CD14-positive monocyte (primary cell): ENCODE results near the gene RANBP17. TPM values are rescaled to one million over a fixed set of nuclear protein-coding genes. Genes with fewer than 3 reads are reported as not detected.
"Not testable (repeated sequence)": the region's sequence is repeated elsewhere in the genome, so short reads cannot be mapped to it uniquely, and the experiment has no call there.

ENCODE experiments used
- DNase-seq, 3 donors: peaks; one replicate each; pipeline ENCODE4 v3.0.0-alpha.2; 2011 to 2022
- H2AFZ ChIP-seq: 2 replicates; pipeline ENCODE4 v1.6.0; 2012; ENCODE audit warnings: mild to moderate bottlenecking, low read depth, low read length, inconsistent platforms; ENCODE audit not compliant: insufficient read depth, poor library complexity, severe bottlenecking
- H3K27ac ChIP-seq, 2 donors: 1 replicate in 1 of 2; 2 replicates in 1 of 2; pipeline ENCODE4 v1.5.1; 2012 to 2013; ENCODE audit warnings: low read length in 2 of 2, control low read depth in 1 of 2, inconsistent platforms in 1 of 2, low read depth in 1 of 2, mild to moderate bottlenecking in 1 of 2
- H3K27me3 ChIP-seq, 2 donors: one replicate each; pipeline versions ENCODE4 v1.6.0 to v1.6.1; 2011 to 2013; ENCODE audit warnings: low read length in 2 of 2; ENCODE audit not compliant: control insufficient read depth in 2 of 2, insufficient read depth in 2 of 2
- H3K36me3 ChIP-seq, 2 donors: replicated peaks in 1 of 2; 1 replicate in 1 of 2; 2 replicates in 1 of 2; pipeline versions ENCODE4 v1.5.1 to v1.6.1; 2012 to 2013; ENCODE audit warnings: low read length in 2 of 2, control low read depth in 1 of 2, inconsistent platforms in 1 of 2, mild to moderate bottlenecking in 1 of 2; ENCODE audit not compliant: insufficient read depth in 2 of 2, control insufficient read depth in 1 of 2
- H3K4me1 ChIP-seq, 2 donors: 1 replicate in 1 of 2; 2 replicates in 1 of 2; pipeline versions ENCODE4 v1.5.1 to v1.6.1; 2012 to 2013; ENCODE audit warnings: low read length in 2 of 2, control low read depth in 1 of 2, inconsistent platforms in 1 of 2, mild to moderate bottlenecking in 1 of 2, moderate library complexity in 1 of 2; ENCODE audit not compliant: insufficient read depth in 2 of 2, control insufficient read depth in 1 of 2
- H3K4me2 ChIP-seq: replicated peaks from 2 replicates; pipeline ENCODE3; 2012; ENCODE audit warnings: low read length, moderate library complexity, mild to moderate bottlenecking; ENCODE audit not compliant: poor library complexity, severe bottlenecking; ENCODE audit errors: extremely low read depth
- H3K4me3 ChIP-seq, 3 experiments: fragments of 200-600 bp in 1 of 3; sonication (generic) in 1 of 3; replicated peaks in 1 of 3; 1 replicate in 2 of 3; 2 replicates in 1 of 3; pipeline ENCODE4 v1.5.1; 2011 to 2013; ENCODE audit warnings: low read length in 3 of 3, mild to moderate bottlenecking in 3 of 3, control low read depth in 2 of 3, low read depth in 2 of 3, inconsistent platforms in 1 of 3, moderate library complexity in 1 of 3
- H3K79me2 ChIP-seq: 2 replicates; pipeline ENCODE4 v1.6.0; 2012; ENCODE audit warnings: mild to moderate bottlenecking, control low read depth, inconsistent platforms, low read length, moderate library complexity; ENCODE audit not compliant: insufficient read depth
- H3K9ac ChIP-seq: 2 replicates; pipeline ENCODE4 v1.6.0; 2017; ENCODE audit warnings: low read length, mild to moderate bottlenecking; ENCODE audit not compliant: insufficient read depth, poor library complexity, severe bottlenecking
- H3K9me3 ChIP-seq, 2 donors: replicated peaks in 1 of 2; 1 replicate in 1 of 2; 2 replicates in 1 of 2; pipeline versions ENCODE4 v1.5.1 to v1.6.1; 2012 to 2013; ENCODE audit warnings: low read length in 2 of 2, control low read depth in 1 of 2; ENCODE audit not compliant: control insufficient read depth in 1 of 2, insufficient read depth in 1 of 2
- H4K20me1 ChIP-seq: 2 replicates; pipeline ENCODE4 v1.6.0; 2012; ENCODE audit warnings: mild to moderate bottlenecking, low read length, control low read depth, moderate library complexity; ENCODE audit not compliant: insufficient read depth
- H3K27ac Mint-ChIP-seq, 7 donors: one replicate each; pipeline ENCODE4 v1.8.0; 2020; ENCODE audit warnings: mild to moderate bottlenecking in 7 of 7, mixed read lengths in 7 of 7, moderate library complexity in 6 of 7, inconsistent platforms in 2 of 7
- H3K27me3 Mint-ChIP-seq, 3 donors: one replicate each; pipeline ENCODE4 v1.8.0; 2021 to 2022; ENCODE audit warnings: low read depth in 3 of 3, mild to moderate bottlenecking in 3 of 3, mixed read lengths in 3 of 3, moderate library complexity in 3 of 3, inconsistent platforms in 1 of 3
- H3K36me3 Mint-ChIP-seq, 2 donors: one replicate each; pipeline ENCODE4 v1.8.0; 2020; ENCODE audit warnings: mixed read lengths in 2 of 2, inconsistent platforms in 1 of 2, mild to moderate bottlenecking in 1 of 2
- H3K4me1 Mint-ChIP-seq: one replicate; pipeline ENCODE4 v1.8.0; 2020; ENCODE audit warnings: mild to moderate bottlenecking, mixed read lengths
- H3K4me3 Mint-ChIP-seq, 2 donors: one replicate each; pipeline ENCODE4 v1.8.0; 2020; ENCODE audit warnings: mild to moderate bottlenecking in 2 of 2, mixed read lengths in 2 of 2, moderate library complexity in 1 of 2
- H3K9me3 Mint-ChIP-seq, 7 donors: one replicate each; pipeline ENCODE4 v1.8.0; 2020 to 2022; ENCODE audit warnings: mixed read lengths in 7 of 7, mild to moderate bottlenecking in 6 of 7, moderate library complexity in 6 of 7, inconsistent platforms in 2 of 7
- WGBS: methylation state at CpG from one replicate; pipeline ENCODE4 v1.1.5; 2013; ENCODE audit warnings: missing lambda C conversion rate; ENCODE audit not compliant: insufficient coverage; 5-methylcytosine and 5-hydroxymethylcytosine counted together
- intact Hi-C, 2 donors: fragments of 100-400 bp; cut with micrococcal nuclease; formaldehyde crosslinking; loops; one replicate each; pipeline versions ENCODE4 v1.15.0 to v1.15.1; 2023
- polyA plus RNA-seq, 3 donors: library from polyadenylated mRNA; depleted of rRNA in 1 of 3; unstranded in 2 of 3; stranded (reverse) in 1 of 3; fragments of 300-500 nt in 2 of 3; fragments of >200 nt in 1 of 3; fragmentation: Illumina TruSeq in 2 of 3; gene quantifications; 1 replicate in 2 of 3; 2 replicates in 1 of 3; pipeline ENCODE4 v1.2.3, GENCODE V29; 2012 to 2021
- TF ChIP-seq, protein P1 (sequence below): fragments of 200-600 bp; IDR thresholded peaks from one replicate; pipeline ENCODE4 v1.8.0; 2022; ENCODE audit warnings: antibody characterized with exemption, mild to moderate bottlenecking

RANBP17 gene
- polyA plus RNA-seq, 3 donors, result 0.07 to 0.13 TPM; not detected in 1

DNA sequence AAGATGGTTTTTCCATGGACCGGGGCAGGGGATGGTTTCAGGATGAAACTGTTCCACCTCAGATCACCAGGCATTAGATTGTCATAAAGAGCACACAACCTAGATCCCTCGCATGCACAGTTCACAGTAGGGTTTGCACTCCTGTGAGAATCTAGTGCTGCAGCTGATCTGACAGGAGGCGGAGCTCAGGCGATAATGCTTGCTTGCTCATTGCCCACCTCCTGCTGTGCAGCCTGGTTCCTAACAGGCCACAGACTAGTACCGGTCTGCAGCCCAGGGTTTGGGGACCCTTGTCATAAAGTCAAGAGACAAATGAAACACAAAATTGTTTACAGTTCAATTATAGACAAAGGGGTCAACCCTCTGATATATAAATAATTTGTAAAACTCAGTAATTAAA lies 101.7 kb downstream of the RANBP17 start:
- H3K4me1 ChIP-seq, result no peaks in the 10 kb centered on the region
- no peaks in the 10 kb centered on the region for H3K36me3 ChIP-seq
- no peaks in the 10 kb centered on the region for H3K79me2 ChIP-seq
- WGBS, result 97% methylated on average over 3 of the region's 5 CpGs
- Mint-ChIP-seq H3K9me3 (peaks cover 0 to 3% (median 0%) of the 10 kb centered on the region in 7 donors), H3K4me1 (no peaks in the 10 kb centered on the region), H3K4me3 (no peak overlapping the region), H3K27ac (no peak overlapping the region), H3K36me3 (no peaks in the 10 kb centered on the region), H3K27me3 (no peaks in the 10 kb centered on the region)
- no peaks in the 10 kb centered on the region for H3K9me3 ChIP-seq
- H3K27me3 ChIP-seq, result no peaks in the 10 kb centered on the region
- H4K20me1 ChIP-seq, result no peaks in the 10 kb centered on the region
- H3K4me3 ChIP-seq, result no peak overlapping the region
- TF ChIP-seq, protein P1, sequence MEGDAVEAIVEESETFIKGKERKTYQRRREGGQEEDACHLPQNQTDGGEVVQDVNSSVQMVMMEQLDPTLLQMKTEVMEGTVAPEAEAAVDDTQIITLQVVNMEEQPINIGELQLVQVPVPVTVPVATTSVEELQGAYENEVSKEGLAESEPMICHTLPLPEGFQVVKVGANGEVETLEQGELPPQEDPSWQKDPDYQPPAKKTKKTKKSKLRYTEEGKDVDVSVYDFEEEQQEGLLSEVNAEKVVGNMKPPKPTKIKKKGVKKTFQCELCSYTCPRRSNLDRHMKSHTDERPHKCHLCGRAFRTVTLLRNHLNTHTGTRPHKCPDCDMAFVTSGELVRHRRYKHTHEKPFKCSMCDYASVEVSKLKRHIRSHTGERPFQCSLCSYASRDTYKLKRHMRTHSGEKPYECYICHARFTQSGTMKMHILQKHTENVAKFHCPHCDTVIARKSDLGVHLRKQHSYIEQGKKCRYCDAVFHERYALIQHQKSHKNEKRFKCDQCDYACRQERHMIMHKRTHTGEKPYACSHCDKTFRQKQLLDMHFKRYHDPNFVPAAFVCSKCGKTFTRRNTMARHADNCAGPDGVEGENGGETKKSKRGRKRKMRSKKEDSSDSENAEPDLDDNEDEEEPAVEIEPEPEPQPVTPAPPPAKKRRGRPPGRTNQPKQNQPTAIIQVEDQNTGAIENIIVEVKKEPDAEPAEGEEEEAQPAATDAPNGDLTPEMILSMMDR, result no peak
- no peak overlapping the region for H3K4me2 ChIP-seq
- no peak overlapping the region for H2AFZ ChIP-seq
- H3K27ac ChIP-seq, result no peak overlapping the region
- H3K9ac ChIP-seq, result no peak overlapping the region
- intact Hi-C loops, result no loop called here
- DNase-seq, result no peak

DNA sequence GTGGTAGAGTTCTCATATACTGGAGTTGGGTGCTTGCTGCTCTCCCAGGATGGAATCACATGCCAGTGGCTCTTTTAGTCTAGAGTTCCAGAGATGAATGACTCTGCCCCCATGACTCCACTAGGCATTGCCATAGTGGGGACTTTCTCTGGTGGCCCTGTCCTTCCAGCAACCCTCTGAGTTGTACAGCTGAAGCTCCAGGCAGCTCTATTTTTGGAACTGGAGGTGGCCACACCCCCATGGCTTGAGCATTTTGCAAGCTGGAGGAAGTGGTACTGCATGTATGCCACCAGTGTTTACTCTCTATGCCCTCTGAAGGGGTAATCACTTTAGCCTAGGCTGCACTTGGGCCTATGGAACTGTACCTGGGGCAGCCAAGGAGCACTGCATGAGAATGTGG lies 112.6 kb downstream of the RANBP17 start:
- Mint-ChIP-seq H3K4me3 (no peak overlapping the region), H3K27ac (peak overlapping the region in 1 of 7 donors; percentile 73), H3K36me3 (no peaks in the 10 kb centered on the region), H3K4me1 (peaks cover 11% of the 10 kb centered on the region), H3K27me3 (no peaks in the 10 kb centered on the region), H3K9me3 (peaks cover under 1 to 9% (median 3%) of the 10 kb centered on the region in 7 donors)
- no peak for DNase-seq
- no peaks in the 10 kb centered on the region for H3K27me3 ChIP-seq
- H4K20me1 ChIP-seq, result no peaks in the 10 kb centered on the region
- peaks cover 3% of the 10 kb centered on the region in 2 donors for H3K9me3 ChIP-seq
- peaks cover 7% of the 10 kb centered on the region in 2 donors for H3K4me1 ChIP-seq
- H3K4me2 ChIP-seq, result no peak overlapping the region
- H2AFZ ChIP-seq, result peak overlapping the region; percentile 30
- H3K36me3 ChIP-seq, result no peaks in the 10 kb centered on the region
- TF ChIP-seq, protein P1, result no peak
- H3K27ac ChIP-seq, result no peak overlapping the region
- no peak overlapping the region for H3K4me3 ChIP-seq
- no peaks in the 10 kb centered on the region for H3K79me2 ChIP-seq
- no peak overlapping the region for H3K9ac ChIP-seq
- intact Hi-C loops, result no loop called here

DNA sequence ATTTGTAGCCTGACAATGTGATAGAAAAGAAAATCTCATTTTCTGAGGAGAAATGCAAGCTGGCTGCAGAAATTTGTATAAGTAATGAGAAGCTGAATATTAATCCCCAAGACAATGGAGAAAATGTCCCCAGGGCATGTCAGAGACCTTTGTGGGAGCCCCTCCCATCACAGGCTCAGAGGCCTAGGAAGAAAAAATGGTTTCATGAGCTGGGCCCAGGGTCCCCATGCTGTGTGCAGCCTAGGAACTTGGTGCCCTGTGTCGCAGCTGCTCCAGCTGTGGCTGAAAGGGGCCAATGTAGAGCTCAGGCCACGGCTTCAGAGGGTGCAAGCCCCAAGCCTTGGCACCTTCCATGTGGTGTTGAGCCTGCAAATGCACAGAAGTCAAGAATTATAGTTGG lies 118.4 kb downstream of the RANBP17 start:
- H3K4me3 ChIP-seq, H3K4me1 ChIP-seq, H3K79me2 ChIP-seq, H3K4me2 ChIP-seq, H3K27me3 Mint-ChIP-seq, H3K27me3 ChIP-seq, H3K4me1 Mint-ChIP-seq, H4K20me1 ChIP-seq, H2AFZ ChIP-seq, intact Hi-C loops, H3K36me3 ChIP-seq, H3K4me3 Mint-ChIP-seq, H3K9ac ChIP-seq, H3K27ac Mint-ChIP-seq, H3K36me3 Mint-ChIP-seq, H3K27ac ChIP-seq, DNase-seq: not testable (repeated sequence)
- 100% methylated on average over 2 of the region's 2 CpGs for WGBS
- peaks cover 18 to 33% (median 23%) of the 10 kb centered on the region in 7 donors for H3K9me3 Mint-ChIP-seq
- peaks cover 15 to 24% of the 10 kb centered on the region in 2 donors for H3K9me3 ChIP-seq
